Measurements from ENCODE around the gene P2RX4. TPM values are rescaled to one million over a fixed set of nuclear protein-coding genes. Genes with fewer than 3 reads are reported as not detected.

Gene P2RX4
- total and polyA plus RNA-seq, 2 of the 4 experiments (the other 2 are of a cell fraction) = 9.5 to 12.6 TPM

- Histone ChIP-seq H3K9me1 (ENCODE audit: insufficient read depth, low read length) (no peaks in the 10 kb centered on the region), H3K14ac (replicated peaks; ENCODE audit: low read depth, low read length) (no peak overlapping the region), H3K4me3 (ENCODE audit: insufficient read depth, low read depth, low read length) (no peak overlapping the region), H3K23ac (ENCODE audit: low read depth, low read length) (no peak overlapping the region), H2AK9ac (replicated peaks; ENCODE audit: low read depth, low read length, poor library complexity) (no peak overlapping the region), H4K20me1 (ENCODE audit: insufficient read depth, low read length) (peaks cover 3% of the 10 kb centered on the region; the same call in 1 of the 2 replicates), H2BK5ac (ENCODE audit: low read depth, low read length, poor library complexity, severe bottlenecking) (no peak overlapping the region), H3K9me3 (ENCODE audit: control insufficient read depth, insufficient read depth, low read length) (no peaks in the 10 kb centered on the region), H2BK120ac (ENCODE audit: low read depth, low read length) (no peak overlapping the region), H4K5ac (ENCODE audit: low read depth, low read length) (no peak overlapping the region), H3K27ac (ENCODE audit: insufficient read depth, low read length) (no peak overlapping the region), H3K9ac (ENCODE audit: low read depth, low read length) (no peak overlapping the region), H2BK20ac (ENCODE audit: low read depth, low read length) (no peak overlapping the region), H3K27me3 (ENCODE audit: control insufficient read depth, insufficient read depth, low read length) (no peaks in the 10 kb centered on the region), H2AFZ (replicated peaks; ENCODE audit: low read length, poor library complexity) (no peak overlapping the region), H3K4me2 (ENCODE audit: low read depth, low read length) (no peak overlapping the region), H3K79me1 (ENCODE audit: low read depth in 1 of 2, low read length in 2 of 2) (no peaks in the 10 kb centered on the region; a peak in 1 of 4 replicates), H2AK5ac (ENCODE audit: low read depth, low read length) (no peak overlapping the region), H3K56ac (ENCODE audit: extremely low read depth, insufficient read depth, low read length) (no peak overlapping the region), H3K36me3 (ENCODE audit: control insufficient read depth, insufficient read depth, low read length) (peaks cover 19% of the 10 kb centered on the region), H3K18ac (ENCODE audit: low read depth, low read length) (no peak overlapping the region), H3K4me1 (ENCODE audit: control insufficient read depth, insufficient read depth, low read length) (peaks cover 2% of the 10 kb centered on the region), H4K91ac (ENCODE audit: insufficient read depth, low read depth, low read length) (no peak overlapping the region), H2BK15ac (ENCODE audit: low read depth, low read length) (no peak overlapping the region), H3K4ac (ENCODE audit: low read depth, low read length) (no peak overlapping the region), H4K8ac (ENCODE audit: low read depth in 2 of 2, low read length in 2 of 2) (no peak overlapping the region)
- intact Hi-C loops (cut with micrococcal nuclease) = no loop called here
- ChIA-PET POLR2A (ENCODE audit: unreplicated experiment) (no interaction called here), CTCF (no interaction called here)
- TF ChIP-seq, protein P1, sequence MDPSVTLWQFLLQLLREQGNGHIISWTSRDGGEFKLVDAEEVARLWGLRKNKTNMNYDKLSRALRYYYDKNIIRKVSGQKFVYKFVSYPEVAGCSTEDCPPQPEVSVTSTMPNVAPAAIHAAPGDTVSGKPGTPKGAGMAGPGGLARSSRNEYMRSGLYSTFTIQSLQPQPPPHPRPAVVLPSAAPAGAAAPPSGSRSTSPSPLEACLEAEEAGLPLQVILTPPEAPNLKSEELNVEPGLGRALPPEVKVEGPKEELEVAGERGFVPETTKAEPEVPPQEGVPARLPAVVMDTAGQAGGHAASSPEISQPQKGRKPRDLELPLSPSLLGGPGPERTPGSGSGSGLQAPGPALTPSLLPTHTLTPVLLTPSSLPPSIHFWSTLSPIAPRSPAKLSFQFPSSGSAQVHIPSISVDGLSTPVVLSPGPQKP (IDR thresholded peaks at IDR 0.05; ENCODE audit: borderline replicate concordance, low read depth, low read length) = no peak
- TF ChIP-seq MXI1 (IDR thresholded peaks at IDR 0.05; ENCODE audit: borderline replicate concordance, low read depth, low read length) = no peak
- TF ChIP-seq, protein P2, sequence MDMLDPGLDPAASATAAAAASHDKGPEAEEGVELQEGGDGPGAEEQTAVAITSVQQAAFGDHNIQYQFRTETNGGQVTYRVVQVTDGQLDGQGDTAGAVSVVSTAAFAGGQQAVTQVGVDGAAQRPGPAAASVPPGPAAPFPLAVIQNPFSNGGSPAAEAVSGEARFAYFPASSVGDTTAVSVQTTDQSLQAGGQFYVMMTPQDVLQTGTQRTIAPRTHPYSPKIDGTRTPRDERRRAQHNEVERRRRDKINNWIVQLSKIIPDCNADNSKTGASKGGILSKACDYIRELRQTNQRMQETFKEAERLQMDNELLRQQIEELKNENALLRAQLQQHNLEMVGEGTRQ (IDR thresholded peaks at IDR 0.05; ENCODE audit: low read depth, low read length) = no peak
- no peak for TF ChIP-seq MAFK (IDR thresholded peaks at IDR 0.05; ENCODE audit: low read depth, low read length)
- no peak for TF ChIP-seq MAZ (IDR thresholded peaks at IDR 0.05; ENCODE audit: borderline replicate concordance, low read depth, low read length)
- no peak for TF ChIP-seq POLR2A (IDR thresholded peaks at IDR 0.05; ENCODE audit: low read depth, low read length)
- TF ChIP-seq RFX5 (IDR thresholded peaks at IDR 0.05; ENCODE audit: low read depth, low read length) = no peak
- TF ChIP-seq RCOR1 (IDR thresholded peaks at IDR 0.05; ENCODE audit: insufficient replicate concordance, low read length) = no peak
- TF ChIP-seq FOS (IDR thresholded peaks at IDR 0.05; ENCODE audit: low read depth, low read length) = no peak
- TF ChIP-seq RAD21 (IDR thresholded peaks at IDR 0.05; ENCODE audit: low read length) = no peak
- TF ChIP-seq NFE2L2 (IDR thresholded peaks at IDR 0.05; ENCODE audit: low read depth, low read length) = no peak
- no peak for TF ChIP-seq SMC3 (IDR thresholded peaks at IDR 0.05; ENCODE audit: low read depth, low read length)
- no peak for TF ChIP-seq CTCF (conservative IDR thresholded peaks at IDR 0.05; ENCODE audit: low read depth, low read length)
- DNase-seq = no peak
- WGBS, 2 experiments (ENCODE audit: extremely low coverage in 2 of 2, insufficient read length in 1 of 2) = 83% methylated on average over 2 of the region's 8 CpGs; no CpG with 5 or more reads in 1 of the 2 experiments
- dilution Hi-C loops (cut with HindIII; ENCODE audit: low sequenced_read_pairs, unreplicated experiment) = no loop called here
- in situ Hi-C loops (cut with MboI; ENCODE audit: low sequenced_read_pairs) = no loop called here
- no peak for ATAC-seq (ENCODE audit: low read depth)
- no TSS peak for BruUV-seq (replicated peaks)
Observed at GRCh38 chr12:121237415-121237814, 27.5 kb downstream of the P2RX4 start.
